ENCODE measurements around the gene ECHS1.
"Not testable (repeated sequence)": the region's sequence is repeated elsewhere in the genome, so short reads cannot be mapped to it uniquely, and the experiment has no call there.

Gene ECHS1

GRCh38 chr10:133399123-133399601, 26.0 kb upstream of the ECHS1 start:
- no peak for DNase-seq (ENCODE audit: low read depth)

GRCh38 chr10:133397938-133398337, 24.8 kb upstream of the ECHS1 start:
- no peak for DNase-seq (ENCODE audit: low read depth)

DNA sequence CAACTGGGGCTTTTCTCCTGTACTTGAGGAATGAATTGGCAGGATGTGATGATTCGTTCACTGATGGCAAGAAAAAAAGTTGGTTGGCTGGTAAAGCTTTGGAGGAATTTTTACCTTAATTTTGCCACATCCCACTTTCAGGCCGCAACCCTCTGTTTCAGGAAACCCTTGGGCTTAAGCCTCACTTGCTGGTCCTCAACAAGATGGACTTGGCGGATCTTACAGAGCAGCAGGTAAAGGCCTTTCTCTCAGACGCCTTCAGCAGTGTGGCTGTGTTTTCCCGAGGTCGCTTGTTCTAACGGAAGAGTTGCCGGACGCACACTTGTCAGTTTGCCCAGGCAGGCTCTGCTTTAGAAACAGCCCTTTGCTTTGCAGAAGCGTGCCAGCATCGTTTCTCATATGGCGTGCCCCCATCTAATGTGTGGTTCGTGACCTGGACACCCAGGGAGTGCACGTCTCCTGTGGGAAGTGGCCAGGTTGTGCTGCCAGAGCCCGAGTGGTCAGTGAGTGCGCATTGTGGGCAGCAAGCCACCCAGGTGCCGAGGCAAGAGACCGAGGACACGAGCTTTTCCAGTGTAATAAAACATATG, 23.0 kb upstream of the ECHS1 start:
- DNase-seq (ENCODE audit: low read depth), result no peak

DNA sequence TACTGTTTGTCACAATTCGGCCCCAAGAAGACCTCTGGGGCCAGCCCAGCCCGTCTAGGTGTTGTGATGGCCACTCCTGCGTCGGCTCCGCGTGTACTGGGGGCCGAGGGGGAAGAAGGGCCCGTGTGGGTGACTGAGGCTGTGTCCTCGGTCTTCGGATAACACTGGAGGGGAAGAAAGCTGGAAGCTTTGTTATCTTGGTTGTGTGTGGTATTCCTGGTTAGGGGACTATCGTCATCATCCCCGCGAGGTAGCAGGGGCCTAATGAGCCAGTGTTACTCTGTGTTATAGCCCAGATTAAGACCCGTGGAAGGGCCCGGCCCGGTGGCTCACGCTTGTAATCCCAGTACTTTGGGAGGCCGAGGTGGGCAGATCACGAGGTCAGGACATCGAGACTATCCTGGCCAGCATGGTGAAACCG, 21.7 kb upstream of the ECHS1 start:
- no peak for DNase-seq (ENCODE audit: low read depth)

GRCh38 chr10:133394064-133394663, 21.0 kb upstream of the ECHS1 start, which contains the start of gene MTG1:
Gene MTG1 (plus strand): TSS chr10:133394157. CDS start chr10:133394221, 64 bp downstream.
- DNase-seq (ENCODE audit: low read depth), result peak; percentile 84

- DNase-seq (ENCODE audit: low read depth), result no peak
Observed at GRCh38 chr10:133393401-133394063, 20.4 kb upstream of the ECHS1 start.

GRCh38 chr10:133391761-133392518, 18.8 kb upstream of the ECHS1 start:
- DNase-seq (ENCODE audit: low read depth), result no peak

DNA sequence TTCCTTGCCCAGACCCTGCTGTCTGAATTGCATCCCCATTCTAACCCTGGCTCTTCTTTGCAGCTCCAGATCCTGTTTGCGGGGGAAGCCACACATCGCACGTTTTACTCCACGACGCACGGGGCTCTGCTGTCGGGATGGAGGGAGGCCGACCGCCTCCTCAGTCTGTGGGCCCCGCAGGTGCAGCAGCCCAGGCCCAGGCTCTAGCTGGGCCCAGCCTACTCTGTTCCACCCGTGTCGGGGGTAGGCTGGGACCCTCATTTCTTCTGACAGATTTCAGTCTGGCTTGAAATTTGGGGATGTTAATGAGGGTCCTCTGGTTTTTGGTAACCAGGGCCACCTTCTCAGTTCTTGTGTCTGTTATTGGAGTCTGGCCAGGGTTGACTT, 18.1 kb upstream of the ECHS1 start:
- no peak for DNase-seq (ENCODE audit: low read depth)

GRCh38 chr10:133390597-133391248, 17.6 kb upstream of the ECHS1 start:
- no peak for DNase-seq (ENCODE audit: low read depth)

- DNase-seq (ENCODE audit: low read depth), result no peak
Observed at GRCh38 chr10:133388973-133389818, 16.0 kb upstream of the ECHS1 start.

GRCh38 chr10:133388236-133388972, 15.2 kb upstream of the ECHS1 start:
- no peak for DNase-seq (ENCODE audit: low read depth)

GRCh38 chr10:133386951-133387350, 13.8 kb upstream of the ECHS1 start:
- not testable (repeated sequence) for DNase-seq (ENCODE audit: low read depth)

GRCh38 chr10:133385214-133385613, 12.1 kb upstream of the ECHS1 start:
- no peak for DNase-seq (ENCODE audit: low read depth)

DNA sequence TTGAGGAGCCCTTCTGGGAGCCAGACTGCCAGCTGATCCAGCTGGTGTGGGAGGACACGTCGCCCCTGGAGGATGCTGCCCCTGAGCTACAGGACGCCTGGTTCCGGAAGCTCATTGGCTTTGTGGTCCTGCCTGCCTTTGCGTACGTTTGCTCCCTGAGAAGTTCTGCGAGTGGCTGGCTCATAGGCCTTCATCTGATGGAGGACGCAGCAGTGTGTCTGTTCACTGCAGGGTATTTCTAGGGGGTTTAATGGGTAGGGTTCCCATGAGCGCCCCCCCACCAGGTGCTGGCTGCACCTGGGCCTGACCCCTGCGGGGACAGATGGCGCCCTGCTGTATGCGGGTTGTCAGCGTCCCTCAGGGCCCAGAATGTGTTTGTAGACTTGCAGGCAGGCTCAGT, 10.9 kb upstream of the ECHS1 start:
- DNase-seq (ENCODE audit: low read depth), result no peak

GRCh38 chr10:133383551-133383950, 10.4 kb upstream of the ECHS1 start:
- no peak for DNase-seq (ENCODE audit: low read depth)

GRCh38 chr10:133381036-133381435, 7.9 kb upstream of the ECHS1 start:
- DNase-seq (ENCODE audit: low read depth), result no peak

- no peak for DNase-seq (ENCODE audit: low read depth)
Observed at GRCh38 chr10:133379801-133380666, 6.9 kb upstream of the ECHS1 start.

GRCh38 chr10:133379152-133379800, 6.1 kb upstream of the ECHS1 start, which contains the start of gene PAOX:
Gene PAOX (plus strand): TSS chr10:133379262. CDS start chr10:133379317, 55 bp downstream.
- DNase-seq (ENCODE audit: low read depth), result peak; percentile 52
